ENCODE data around the gene MACF1. TPM values are rescaled to one million over a fixed set of nuclear protein-coding genes. Genes with fewer than 3 reads are reported as not detected.

MACF1 gene
- total RNA-seq, 1 donor from 2014 or later: 431 TPM

DNA sequence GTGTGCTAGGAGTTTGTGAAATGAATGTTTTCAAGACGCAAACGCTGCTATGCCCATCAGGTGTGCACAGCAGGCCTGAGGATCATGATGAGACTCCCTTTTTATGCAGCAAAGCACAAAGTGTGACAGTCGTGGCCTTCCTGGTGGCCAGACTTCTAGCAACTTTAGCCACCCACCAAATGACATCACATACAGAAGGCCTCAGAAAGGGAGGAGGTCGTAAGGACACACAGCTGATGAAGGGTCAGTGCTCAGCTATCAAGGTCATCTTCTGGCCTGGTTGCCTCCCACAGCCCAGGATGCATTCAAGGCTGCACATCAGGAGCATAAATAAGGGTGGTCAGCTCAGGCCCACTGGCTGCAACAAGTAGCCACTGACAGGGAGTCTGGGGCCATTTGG, 323.6 kb downstream of the MACF1 start:
- DNase-seq (ENCODE audit: extremely low spot score, unreplicated experiment): no peak
- TF ChIP-seq, protein P1, sequence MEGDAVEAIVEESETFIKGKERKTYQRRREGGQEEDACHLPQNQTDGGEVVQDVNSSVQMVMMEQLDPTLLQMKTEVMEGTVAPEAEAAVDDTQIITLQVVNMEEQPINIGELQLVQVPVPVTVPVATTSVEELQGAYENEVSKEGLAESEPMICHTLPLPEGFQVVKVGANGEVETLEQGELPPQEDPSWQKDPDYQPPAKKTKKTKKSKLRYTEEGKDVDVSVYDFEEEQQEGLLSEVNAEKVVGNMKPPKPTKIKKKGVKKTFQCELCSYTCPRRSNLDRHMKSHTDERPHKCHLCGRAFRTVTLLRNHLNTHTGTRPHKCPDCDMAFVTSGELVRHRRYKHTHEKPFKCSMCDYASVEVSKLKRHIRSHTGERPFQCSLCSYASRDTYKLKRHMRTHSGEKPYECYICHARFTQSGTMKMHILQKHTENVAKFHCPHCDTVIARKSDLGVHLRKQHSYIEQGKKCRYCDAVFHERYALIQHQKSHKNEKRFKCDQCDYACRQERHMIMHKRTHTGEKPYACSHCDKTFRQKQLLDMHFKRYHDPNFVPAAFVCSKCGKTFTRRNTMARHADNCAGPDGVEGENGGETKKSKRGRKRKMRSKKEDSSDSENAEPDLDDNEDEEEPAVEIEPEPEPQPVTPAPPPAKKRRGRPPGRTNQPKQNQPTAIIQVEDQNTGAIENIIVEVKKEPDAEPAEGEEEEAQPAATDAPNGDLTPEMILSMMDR (IDR thresholded peaks at IDR 0.05): no peak
- Mint-ChIP-seq H3K27ac (ENCODE audit: unreplicated experiment) (no peak overlapping the region), H3K4me1 (ENCODE audit: unreplicated experiment) (no peaks in the 10 kb centered on the region), H3K36me3 (ENCODE audit: unreplicated experiment) (peaks cover 20% of the 10 kb centered on the region), H3K4me3 (ENCODE audit: unreplicated experiment) (no peak overlapping the region), H3K9me3 (ENCODE audit: unreplicated experiment) (no peaks in the 10 kb centered on the region), H3K27me3 (ENCODE audit: unreplicated experiment) (no peaks in the 10 kb centered on the region)

DNA sequence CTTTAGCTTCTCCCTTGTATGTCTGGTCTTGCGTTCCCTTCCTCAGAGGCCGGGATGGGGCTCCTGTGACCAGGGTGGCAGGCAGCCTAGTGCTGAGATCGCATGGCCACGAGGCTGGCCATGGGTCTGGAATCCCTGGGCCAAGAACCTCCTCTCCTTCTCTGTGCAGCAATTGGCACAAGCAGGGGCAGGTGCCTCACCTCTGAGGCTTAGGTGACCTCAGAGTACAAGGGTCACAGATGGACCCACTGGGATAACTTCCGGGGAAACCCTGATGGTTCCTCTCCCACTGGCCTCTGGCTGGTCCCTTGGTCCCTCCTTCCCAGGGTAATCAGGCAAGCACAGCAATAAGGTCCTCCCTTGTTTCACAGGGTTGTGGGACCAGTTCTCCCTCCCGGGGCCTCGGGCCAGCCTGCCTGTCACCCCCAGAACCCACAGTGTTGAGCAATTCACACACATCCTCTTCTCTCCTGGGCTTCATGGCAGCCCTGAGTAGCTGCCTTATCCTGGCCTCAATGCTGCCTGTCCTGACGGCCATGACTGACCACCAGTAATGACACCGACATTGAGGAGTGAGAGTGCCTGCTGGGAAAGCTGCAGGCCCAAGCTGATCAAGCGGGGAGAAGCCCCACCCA, 325.5 kb downstream of the MACF1 start:
- Mint-ChIP-seq H3K27me3 (ENCODE audit: unreplicated experiment) (no peaks in the 10 kb centered on the region), H3K36me3 (ENCODE audit: unreplicated experiment) (peaks cover 16% of the 10 kb centered on the region), H3K4me3 (ENCODE audit: unreplicated experiment) (no peak overlapping the region), H3K4me1 (ENCODE audit: unreplicated experiment) (peaks cover 4% of the 10 kb centered on the region), H3K9me3 (ENCODE audit: unreplicated experiment) (no peaks in the 10 kb centered on the region), H3K27ac (ENCODE audit: unreplicated experiment) (no peak overlapping the region)
- no peak for DNase-seq (ENCODE audit: extremely low spot score, unreplicated experiment)
- TF ChIP-seq, protein P1 (IDR thresholded peaks at IDR 0.05): no peak

DNA sequence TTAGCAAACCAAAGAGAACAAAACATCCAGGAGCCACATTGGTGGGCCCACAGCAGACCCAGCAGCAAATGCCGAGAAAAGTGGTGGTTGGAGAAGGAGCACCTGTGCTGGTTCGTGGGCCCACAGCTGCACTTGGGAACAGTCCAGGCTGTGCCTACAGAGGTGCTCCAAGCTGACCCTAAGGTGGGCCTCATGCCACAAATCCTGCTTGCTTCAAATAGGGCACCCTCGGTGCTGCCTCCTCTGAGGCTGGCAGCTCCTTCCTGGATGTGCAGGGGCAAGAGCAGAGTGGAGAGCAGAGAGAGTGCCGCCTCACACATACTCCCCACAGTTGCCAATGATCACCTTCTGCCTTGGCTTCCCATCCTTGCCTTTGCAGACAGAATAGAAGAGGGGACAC, 327.0 kb downstream of the MACF1 start:
- no peak overlapping the region for H3K4me3 Mint-ChIP-seq (ENCODE audit: unreplicated experiment)
- no peak for DNase-seq (ENCODE audit: extremely low spot score, unreplicated experiment)
- TF ChIP-seq, protein P1 (IDR thresholded peaks at IDR 0.05): no peak
- H3K27me3 Mint-ChIP-seq (ENCODE audit: unreplicated experiment): no peaks in the 10 kb centered on the region
- peaks cover 20% of the 10 kb centered on the region for H3K36me3 Mint-ChIP-seq (ENCODE audit: unreplicated experiment)
- H3K27ac Mint-ChIP-seq (ENCODE audit: unreplicated experiment): no peak overlapping the region
- H3K9me3 Mint-ChIP-seq (ENCODE audit: unreplicated experiment): no peaks in the 10 kb centered on the region
- peaks cover 5% of the 10 kb centered on the region for H3K4me1 Mint-ChIP-seq (ENCODE audit: unreplicated experiment)

DNA sequence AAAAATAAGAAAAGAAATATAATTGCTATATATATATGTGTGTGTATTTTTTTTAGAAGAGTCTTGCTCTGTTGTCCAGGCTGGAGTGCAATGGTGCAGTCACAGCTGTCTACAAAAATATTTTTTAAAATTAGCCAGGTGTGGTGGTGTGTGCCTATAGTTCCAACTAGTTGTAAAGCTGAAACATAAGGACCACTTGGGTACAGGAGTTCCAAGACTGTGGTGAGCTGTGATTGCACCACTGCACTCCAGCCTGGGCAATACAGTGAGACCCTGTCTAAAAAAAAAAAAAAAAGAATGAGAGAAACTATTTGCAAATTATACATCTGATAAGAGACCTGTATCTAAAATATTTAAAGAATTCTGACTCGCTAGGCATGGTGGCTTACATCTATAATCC, 328.9 kb downstream of the MACF1 start:
- Mint-ChIP-seq H3K36me3 (ENCODE audit: unreplicated experiment) (peaks cover 20% of the 10 kb centered on the region), H3K27ac (ENCODE audit: unreplicated experiment) (no peak overlapping the region), H3K9me3 (ENCODE audit: unreplicated experiment) (no peaks in the 10 kb centered on the region), H3K27me3 (ENCODE audit: unreplicated experiment) (no peaks in the 10 kb centered on the region), H3K4me1 (ENCODE audit: unreplicated experiment) (peaks cover 5% of the 10 kb centered on the region), H3K4me3 (ENCODE audit: unreplicated experiment) (no peak overlapping the region)
- TF ChIP-seq, protein P1 (IDR thresholded peaks at IDR 0.05): no peak
- no peak for DNase-seq (ENCODE audit: extremely low spot score, unreplicated experiment)

Other genes with a start within 250 kb of the MACF1 start
- gene AKIRIN1, start 213.4 kb upstream of the MACF1 start, total RNA-seq: 42.5 and 42.7 TPM in 2 replicates
- 146 and 157 TPM in 2 replicates for gene NDUFS5, start 178.3 kb upstream of the MACF1 start, total RNA-seq

Data from osteocyte (in vitro differentiated cells).